ENCODE measurements around the gene GPR61. TPM values are rescaled to one million over a fixed set of nuclear protein-coding genes. Genes with fewer than 3 reads are reported as not detected.
A peak's percentile ranks its signal among the peaks of the same experiment; 100 is the strongest.

Gene GPR61
- total RNA-seq, 4 donors from 2014 or later = 0.11 to 3.8 (median 1.1) TPM

DNA sequence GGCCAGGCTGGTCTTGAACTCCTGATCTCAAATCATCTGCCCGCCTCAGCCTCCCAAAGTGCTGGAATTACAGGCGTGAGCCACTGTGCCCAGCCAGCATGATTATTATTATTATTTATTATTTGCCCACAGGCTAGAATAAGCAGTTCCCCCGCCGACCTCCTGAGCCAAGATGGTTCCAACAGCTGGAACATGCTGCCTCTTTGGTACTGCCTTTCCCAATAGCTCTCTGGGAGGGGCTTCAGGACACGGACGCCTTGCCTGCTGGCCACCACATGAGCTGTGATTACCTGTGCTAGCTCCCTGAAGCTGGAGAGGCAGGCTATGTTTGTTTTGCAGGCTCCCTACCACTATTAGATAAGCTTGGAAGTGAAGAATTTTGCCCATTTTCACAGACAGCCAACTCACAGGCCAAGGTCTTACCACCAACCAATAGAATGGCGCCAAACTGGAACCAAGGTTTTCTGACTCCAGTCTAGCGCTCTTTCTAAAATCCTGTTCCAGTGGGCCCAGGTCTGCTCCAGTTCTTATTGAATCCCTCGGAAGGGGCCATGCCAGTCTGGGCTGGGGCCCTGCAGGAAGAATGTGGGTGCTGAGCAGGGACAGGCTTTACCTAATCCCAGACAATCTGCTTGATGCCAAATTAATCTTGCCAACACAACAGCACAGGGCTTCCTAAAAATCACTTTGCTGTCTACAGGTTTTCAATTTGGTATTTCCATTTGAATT, 2.1 kb upstream of the GPR61 start:
- intact Hi-C loops (cut with DNase I) = loop anchor here (10.0 kb wide), 1 partner anchor 273 kb away; no protein-coding TSS in a partner anchor
- Histone ChIP-seq H3K4me1 (peaks cover 1 to 13% of the 10 kb centered on the region in 2 donors), H3K27me3 (no peaks in the 10 kb centered on the region), H3K36me3 (no peaks in the 10 kb centered on the region), H3K4me3 (replicated peaks in 1 of 3) (no peak overlapping the region), H3K9me3 (no peaks in the 10 kb centered on the region), H3K27ac (no peak overlapping the region)
- no peak for TF ChIP-seq POLR2A (IDR thresholded peaks at IDR 0.05)
- TF ChIP-seq, protein P1, sequence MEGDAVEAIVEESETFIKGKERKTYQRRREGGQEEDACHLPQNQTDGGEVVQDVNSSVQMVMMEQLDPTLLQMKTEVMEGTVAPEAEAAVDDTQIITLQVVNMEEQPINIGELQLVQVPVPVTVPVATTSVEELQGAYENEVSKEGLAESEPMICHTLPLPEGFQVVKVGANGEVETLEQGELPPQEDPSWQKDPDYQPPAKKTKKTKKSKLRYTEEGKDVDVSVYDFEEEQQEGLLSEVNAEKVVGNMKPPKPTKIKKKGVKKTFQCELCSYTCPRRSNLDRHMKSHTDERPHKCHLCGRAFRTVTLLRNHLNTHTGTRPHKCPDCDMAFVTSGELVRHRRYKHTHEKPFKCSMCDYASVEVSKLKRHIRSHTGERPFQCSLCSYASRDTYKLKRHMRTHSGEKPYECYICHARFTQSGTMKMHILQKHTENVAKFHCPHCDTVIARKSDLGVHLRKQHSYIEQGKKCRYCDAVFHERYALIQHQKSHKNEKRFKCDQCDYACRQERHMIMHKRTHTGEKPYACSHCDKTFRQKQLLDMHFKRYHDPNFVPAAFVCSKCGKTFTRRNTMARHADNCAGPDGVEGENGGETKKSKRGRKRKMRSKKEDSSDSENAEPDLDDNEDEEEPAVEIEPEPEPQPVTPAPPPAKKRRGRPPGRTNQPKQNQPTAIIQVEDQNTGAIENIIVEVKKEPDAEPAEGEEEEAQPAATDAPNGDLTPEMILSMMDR (IDR thresholded peaks at IDR 0.05) = no peak
- WGBS, 2 donors = 88 to 91% methylated on average over 8 to 9 of the region's 9 CpGs
- DNase-seq = no peak

DNA sequence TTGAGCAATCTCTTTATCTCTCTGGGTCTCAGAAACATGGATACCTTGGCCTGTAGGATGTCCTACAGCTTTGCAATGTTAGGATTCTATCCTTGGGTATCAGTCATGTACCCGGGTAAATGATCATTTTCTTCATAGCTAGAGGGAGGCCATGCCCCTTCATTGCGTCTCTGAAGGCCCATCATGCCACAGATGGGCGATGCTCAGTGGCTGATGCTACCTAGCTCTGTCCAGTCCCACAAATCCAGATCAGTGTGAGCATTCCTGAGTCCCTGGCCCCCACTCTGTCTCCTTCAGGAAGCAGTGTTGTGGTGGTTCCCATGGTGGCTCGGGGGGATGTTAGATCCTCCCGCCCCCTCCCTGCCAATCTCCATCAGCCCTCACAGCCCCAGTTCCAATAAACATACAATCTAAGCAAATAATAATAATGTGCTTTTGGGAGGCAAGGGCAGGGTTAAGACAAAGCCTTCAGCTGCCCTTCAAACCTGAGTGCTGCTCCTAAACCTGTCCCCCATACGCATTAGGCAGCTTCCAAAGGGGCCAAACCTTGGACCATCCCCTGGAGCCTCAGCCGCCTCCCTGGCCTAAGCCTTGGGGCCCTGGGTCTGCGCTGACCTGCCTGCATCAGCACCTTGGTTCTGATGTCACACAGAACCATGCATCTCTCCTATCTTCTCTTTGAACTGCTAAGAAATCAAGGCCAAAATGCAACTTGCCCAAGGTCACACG, 681 bp upstream of the GPR61 start:
- intact Hi-C loops (cut with DNase I) = loop anchor here (10.0 kb wide), 1 partner anchor 274 kb away; no protein-coding TSS in a partner anchor
- no peak overlapping the region for H3K4me3 ChIP-seq (replicated peaks in 1 of 3)
- DNase-seq = no peak
- H3K36me3 ChIP-seq = no peaks in the 10 kb centered on the region
- no peaks in the 10 kb centered on the region for H3K9me3 ChIP-seq
- WGBS, 2 donors = 86 to 89% methylated on average over 7 to 9 of the region's 9 CpGs
- peak overlapping the region in 1 of 3 donors; percentile 45 for H3K27ac ChIP-seq
- H3K4me1 ChIP-seq = peaks cover 0 to 11% of the 10 kb centered on the region in 2 donors
- no peaks in the 10 kb centered on the region for H3K27me3 ChIP-seq
- TF ChIP-seq, protein P1 (IDR thresholded peaks at IDR 0.05) = no peak
- no peak for TF ChIP-seq POLR2A (IDR thresholded peaks at IDR 0.05)

DNA sequence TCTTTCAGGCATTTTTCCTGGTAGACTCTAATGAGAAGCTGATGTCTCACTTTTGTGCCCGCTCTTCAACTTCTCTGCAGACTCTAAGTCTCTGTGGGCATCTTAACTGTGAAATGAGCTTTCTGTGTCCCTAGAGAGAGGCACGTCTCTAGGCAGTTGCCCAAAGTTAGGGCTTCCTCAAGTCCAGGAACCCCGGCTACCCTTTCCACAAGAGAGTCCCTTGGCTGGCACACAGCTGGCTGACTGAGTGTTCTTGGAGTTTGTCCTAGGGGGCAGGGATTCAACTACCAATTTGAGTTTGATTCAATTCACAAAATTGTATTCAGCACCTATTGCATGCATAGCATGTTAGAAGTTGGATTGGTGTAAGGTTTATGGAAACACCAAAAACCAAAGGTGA, 1.4 kb downstream of the GPR61 start:
- WGBS, 2 donors = 65 to 87% methylated on average over 3 of the region's 3 CpGs
- intact Hi-C loops (cut with DNase I) = loop anchor here (10.0 kb wide), 1 partner anchor 444 kb away; the partner anchor contains the start of gene AHCYL1
- TF ChIP-seq, protein P1 (IDR thresholded peaks at IDR 0.05) = no peak
- no peak for TF ChIP-seq POLR2A (IDR thresholded peaks at IDR 0.05)
- H3K9me3 ChIP-seq = no peaks in the 10 kb centered on the region
- DNase-seq = no peak
- no peak overlapping the region for H3K4me3 ChIP-seq (replicated peaks in 1 of 3)
- H3K27ac ChIP-seq = no peak overlapping the region
- no peaks in the 10 kb centered on the region for H3K36me3 ChIP-seq
- no peaks in the 10 kb centered on the region for H3K27me3 ChIP-seq
- H3K4me1 ChIP-seq = peaks cover 0 to 11% of the 10 kb centered on the region in 2 donors

DNA sequence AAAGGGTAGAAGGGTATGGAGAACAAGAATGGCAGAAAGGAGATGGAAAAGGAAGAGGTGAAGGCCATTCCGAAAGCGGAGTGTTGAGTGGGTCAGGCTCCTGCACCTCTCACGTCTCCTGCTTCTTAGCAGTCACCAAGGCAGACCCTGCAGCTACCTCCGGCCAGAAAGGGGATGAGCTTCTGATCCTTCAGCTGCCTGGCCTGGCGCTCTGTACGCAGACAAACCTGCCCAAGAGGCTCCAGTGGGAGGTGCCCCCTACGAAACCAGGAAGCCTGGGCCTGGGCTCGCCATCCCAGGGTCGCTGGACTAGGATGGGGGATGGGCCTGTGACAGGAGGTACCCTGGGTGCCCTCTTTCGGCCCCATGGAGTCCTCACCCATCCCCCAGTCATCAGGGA, 3.0 kb downstream of the GPR61 start:
- no peaks in the 10 kb centered on the region for H3K27me3 ChIP-seq
- H3K4me1 ChIP-seq = peaks cover 13 to 24% of the 10 kb centered on the region in 2 donors
- TF ChIP-seq, protein P1 (IDR thresholded peaks at IDR 0.05) = no peak
- no peak for TF ChIP-seq POLR2A (IDR thresholded peaks at IDR 0.05)
- WGBS, 2 donors = 87 to 91% methylated on average over 9 to 10 of the region's 10 CpGs
- H3K27ac ChIP-seq = no peak overlapping the region
- no peak for DNase-seq
- H3K4me3 ChIP-seq (replicated peaks in 1 of 3) = no peak overlapping the region
- no peaks in the 10 kb centered on the region for H3K36me3 ChIP-seq
- no peaks in the 10 kb centered on the region for H3K9me3 ChIP-seq
- intact Hi-C loops (cut with DNase I) = loop anchor here (10.0 kb wide), 1 partner anchor 442 kb away; the partner anchor contains the start of gene AHCYL1

Data from thyroid gland (tissue), 4 donors.